HepG2 (cell line): ENCODE results near the gene MNT. TPM values are rescaled to one million over a fixed set of nuclear protein-coding genes. Genes with fewer than 3 reads are reported as not detected.
A peak's percentile ranks its signal among the peaks of the same experiment; 100 is the strongest.

Source experiments
- ATF7 ChIP-seq, 2 experiments: fragments of 450-650 bp in 1 of 2; sonication (generic) in 1 of 2; formaldehyde crosslinking in 1 of 2; IDR thresholded peaks; 2 replicates each; pipeline versions ENCODE4 v1.4.0 to v1.6.1; 2016 to 2020; ENCODE audit warnings: antibody characterized with exemption in 1 of 2, mild to moderate bottlenecking in 1 of 2, missing genetic modification reagents in 1 of 2
- CBX5 ChIP-seq: sonication (generic); formaldehyde crosslinking; IDR thresholded peaks from 2 replicates; pipeline ENCODE4 v1.4.0; 2020; ENCODE audit warnings: missing genetic modification reagents, borderline replicate concordance
- EEA1 ChIP-seq: sonication (generic); formaldehyde crosslinking; IDR thresholded peaks from 2 replicates; pipeline ENCODE4 v1.5.1; 2020; ENCODE audit warnings: mild to moderate bottlenecking, missing genetic modification reagents, borderline replicate concordance
- HNRNPL ChIP-seq: fragments of 200-400 bp; formaldehyde crosslinking; IDR thresholded peaks from 2 replicates; pipeline ENCODE4 v1.6.1; 2017; ENCODE audit warnings: mild to moderate bottlenecking, low read depth, low read length
- HOXA5 ChIP-seq: sonication (generic); formaldehyde crosslinking; IDR thresholded peaks from 2 replicates; pipeline ENCODE4 v1.4.0; 2020; ENCODE audit warnings: missing genetic modification reagents
- HOXA7 ChIP-seq: sonication (generic); formaldehyde crosslinking; IDR thresholded peaks from 2 replicates; pipeline ENCODE4 v1.8.1; 2022; ENCODE audit warnings: mild to moderate bottlenecking, missing genetic modification reagents, moderate library complexity
- IKZF4 ChIP-seq: sonication (generic); formaldehyde crosslinking; IDR thresholded peaks from 2 replicates; pipeline ENCODE4 v1.5.1; 2020; ENCODE audit warnings: borderline replicate concordance, mild to moderate bottlenecking, low read depth, missing genetic modification reagents; ENCODE audit errors: not compliant biosample characterization
- JARID2 ChIP-seq: sonication (generic); formaldehyde crosslinking; IDR thresholded peaks from 2 replicates; pipeline ENCODE4 v1.8.1; 2023; ENCODE audit warnings: missing genetic modification reagents, inconsistent platforms; ENCODE audit not compliant: insufficient replicate concordance
- MXD4 ChIP-seq: IDR thresholded peaks from 2 replicates; pipeline ENCODE4 v1.6.1; 2016; ENCODE audit warnings: mild to moderate bottlenecking, missing biosample characterization, missing genetic modification reagents
- PHF8 ChIP-seq: sonication (generic); formaldehyde crosslinking; IDR thresholded peaks from 2 replicates; pipeline ENCODE4 v1.5.0; 2020; ENCODE audit warnings: missing genetic modification reagents
- RFX1 ChIP-seq: fragments of 450-650 bp; IDR thresholded peaks from 2 replicates; pipeline ENCODE4 v1.6.1; 2017
- TSC22D2 ChIP-seq: sonication (generic); formaldehyde crosslinking; IDR thresholded peaks from 2 replicates; pipeline ENCODE4 v1.5.1; 2020; ENCODE audit warnings: missing genetic modification reagents, mild to moderate bottlenecking, borderline replicate concordance
- ZFY ChIP-seq: sonication (generic); formaldehyde crosslinking; IDR thresholded peaks from 2 replicates; pipeline ENCODE4 v1.4.0; 2020; ENCODE audit warnings: missing genetic modification reagents
- ZNF282 ChIP-seq: fragments of 450-650 bp; IDR thresholded peaks from 2 replicates; pipeline ENCODE4 v1.6.1; 2018; ENCODE audit not compliant: partially characterized antibody
- ZNF75D ChIP-seq: sonication (generic); formaldehyde crosslinking; IDR thresholded peaks from 2 replicates; pipeline ENCODE4 v1.8.1; 2023; ENCODE audit warnings: missing genetic modification reagents, mild to moderate bottlenecking, borderline replicate concordance
- polyA plus RNA-seq, 8 experiments: library from polyadenylated mRNA; depleted of rRNA in 3 of 8; stranded (reverse) in 7 of 8; unstranded in 1 of 8; fragments of >200 nt; fragmentation: Illumina TruSeq in 4 of 8; extraction: Trizol in 4 of 8; gene quantifications; 2 replicates each; pipeline versions ENCODE4 v1.2.1 to v1.2.3, GENCODE V29; 2011 to 2016; ENCODE audit warnings: low read depth in 4 of 8, missing spikeins in 1 of 8, mixed read lengths in 1 of 8; ENCODE audit not compliant: insufficient read depth in 1 of 8
- total RNA-seq, 5 experiments: library from RNA; depleted of rRNA; stranded (reverse); fragments of >200 nt; fragmentation: Illumina TruSeq; extraction: Trizol; gene quantifications; 2 replicates each; pipeline ENCODE4 v1.2.3, GENCODE V29; 2016; ENCODE audit warnings: low read depth in 1 of 5
- TF ChIP-seq, protein P1 (sequence below): sonication (generic); formaldehyde crosslinking; IDR thresholded peaks from 2 replicates; pipeline ENCODE4 v1.4.0; 2020; ENCODE audit warnings: mild to moderate bottlenecking, missing genetic modification reagents
- TF ChIP-seq, protein P2 (sequence below): fragments of 450-650 bp; IDR thresholded peaks from 2 replicates; pipeline ENCODE4 v1.6.1; 2016
- TF ChIP-seq, protein P3 (sequence below): sonication (generic); formaldehyde crosslinking; IDR thresholded peaks from 2 replicates; pipeline ENCODE4 v1.5.0; 2020; ENCODE audit warnings: mild to moderate bottlenecking, missing genetic modification reagents
- TF ChIP-seq, protein P4 (sequence below), 2 experiments: sonication (generic) in 1 of 2; formaldehyde crosslinking in 1 of 2; IDR thresholded peaks; 2 replicates each; pipeline versions ENCODE4 v1.4.0 to v1.6.1; 2018 to 2020; ENCODE audit warnings: missing genetic modification reagents in 2 of 2, borderline replicate concordance in 1 of 2, low read depth in 1 of 2, mild to moderate bottlenecking in 1 of 2, missing biosample characterization in 1 of 2

MNT gene
- total and polyA plus RNA-seq, 2 of the 13 experiments (the other 11 are each of a cell fraction or from before 2014, with no cell fraction given): 2.1 to 3.5 TPM

DNA sequence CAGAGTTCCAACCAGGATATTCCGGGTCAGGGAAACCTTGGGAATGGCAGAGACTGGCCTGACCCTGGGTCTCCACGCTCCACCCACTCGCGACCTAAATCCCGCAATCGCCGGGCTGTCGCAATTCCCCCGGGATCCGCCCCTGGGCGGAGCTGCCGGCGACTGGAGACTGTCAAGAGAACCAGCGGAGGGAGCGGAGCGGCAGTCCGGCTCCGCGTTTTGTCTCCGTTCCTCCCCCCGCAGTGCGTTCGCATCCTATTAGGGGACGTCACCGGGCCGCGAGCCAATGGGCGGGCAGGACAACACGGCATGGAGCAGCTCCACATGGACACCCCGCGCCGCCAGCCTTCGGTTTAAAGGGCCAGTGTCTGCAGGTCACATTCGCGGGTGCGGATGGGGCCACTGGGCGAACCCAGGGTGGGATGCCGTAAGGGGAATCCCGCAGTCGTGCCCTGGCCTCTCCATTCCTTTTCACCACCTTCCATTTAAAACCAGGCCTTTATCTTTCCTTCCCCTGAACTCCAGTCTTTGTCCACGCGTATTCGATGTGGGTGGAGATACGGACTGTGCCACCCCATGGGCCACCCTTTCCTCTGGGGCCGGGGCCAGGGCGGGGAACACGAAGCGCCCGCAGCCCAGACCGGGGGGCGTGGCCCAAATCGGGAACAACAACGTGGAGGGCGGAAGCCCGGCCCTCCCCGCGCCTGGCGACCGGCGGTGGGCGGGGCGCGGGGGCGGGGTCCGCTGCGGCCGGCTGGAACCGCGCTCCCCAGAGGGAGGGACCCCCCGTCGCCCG is 764 bp upstream of the MNT start (continued):
- TF ChIP-seq PHF8 (CRISPR knock-in tag) (no peak; the same call in 1 of the 2 replicates), IKZF4 (CRISPR knock-in tag) (no peak), ZFY (CRISPR knock-in tag) (no peak; the same call in 1 of the 2 replicates), MXD4 (CRISPR knock-in tag) (peak; percentile 26; the same call in 1 of the 2 replicates), CBX5 (CRISPR knock-in tag) (no peak), ZNF282 (no peak), TSC22D2 (CRISPR knock-in tag) (no peak), ZNF75D (no peak), JARID2 (no peak), HOXA7 (CRISPR knock-in tag) (no peak), RFX1 (no peak), ATF7 (IDR thresholded peaks at IDR 0.05) (no peak), ATF7 (CRISPR knock-in tag; IDR thresholded peaks at IDR 0.05) (peak; percentile 75; the same call in 1 of the 2 replicates), HNRNPL (0 out of 2 replicates have a peak, but pooled peaks have one; percentile 43), EEA1 (CRISPR knock-in tag) (no peak), HOXA5 (peak; percentile 36; the same call in 1 of the 2 replicates)
- TF ChIP-seq, protein P1, sequence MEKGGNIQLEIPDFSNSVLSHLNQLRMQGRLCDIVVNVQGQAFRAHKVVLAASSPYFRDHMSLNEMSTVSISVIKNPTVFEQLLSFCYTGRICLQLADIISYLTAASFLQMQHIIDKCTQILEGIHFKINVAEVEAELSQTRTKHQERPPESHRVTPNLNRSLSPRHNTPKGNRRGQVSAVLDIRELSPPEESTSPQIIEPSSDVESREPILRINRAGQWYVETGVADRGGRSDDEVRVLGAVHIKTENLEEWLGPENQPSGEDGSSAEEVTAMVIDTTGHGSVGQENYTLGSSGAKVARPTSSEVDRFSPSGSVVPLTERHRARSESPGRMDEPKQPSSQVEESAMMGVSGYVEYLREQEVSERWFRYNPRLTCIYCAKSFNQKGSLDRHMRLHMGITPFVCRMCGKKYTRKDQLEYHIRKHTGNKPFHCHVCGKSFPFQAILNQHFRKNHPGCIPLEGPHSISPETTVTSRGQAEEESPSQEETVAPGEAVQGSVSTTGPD (CRISPR knock-in tag): no peak
- TF ChIP-seq, protein P2, sequence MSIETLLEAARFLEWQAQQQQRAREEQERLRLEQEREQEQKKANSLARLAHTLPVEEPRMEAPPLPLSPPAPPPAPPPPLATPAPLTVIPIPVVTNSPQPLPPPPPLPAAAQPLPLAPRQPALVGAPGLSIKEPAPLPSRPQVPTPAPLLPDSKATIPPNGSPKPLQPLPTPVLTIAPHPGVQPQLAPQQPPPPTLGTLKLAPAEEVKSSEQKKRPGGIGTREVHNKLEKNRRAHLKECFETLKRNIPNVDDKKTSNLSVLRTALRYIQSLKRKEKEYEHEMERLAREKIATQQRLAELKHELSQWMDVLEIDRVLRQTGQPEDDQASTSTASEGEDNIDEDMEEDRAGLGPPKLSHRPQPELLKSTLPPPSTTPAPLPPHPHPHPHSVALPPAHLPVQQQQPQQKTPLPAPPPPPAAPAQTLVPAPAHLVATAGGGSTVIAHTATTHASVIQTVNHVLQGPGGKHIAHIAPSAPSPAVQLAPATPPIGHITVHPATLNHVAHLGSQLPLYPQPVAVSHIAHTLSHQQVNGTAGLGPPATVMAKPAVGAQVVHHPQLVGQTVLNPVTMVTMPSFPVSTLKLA: peak; percentile 95
- TF ChIP-seq, protein P3, sequence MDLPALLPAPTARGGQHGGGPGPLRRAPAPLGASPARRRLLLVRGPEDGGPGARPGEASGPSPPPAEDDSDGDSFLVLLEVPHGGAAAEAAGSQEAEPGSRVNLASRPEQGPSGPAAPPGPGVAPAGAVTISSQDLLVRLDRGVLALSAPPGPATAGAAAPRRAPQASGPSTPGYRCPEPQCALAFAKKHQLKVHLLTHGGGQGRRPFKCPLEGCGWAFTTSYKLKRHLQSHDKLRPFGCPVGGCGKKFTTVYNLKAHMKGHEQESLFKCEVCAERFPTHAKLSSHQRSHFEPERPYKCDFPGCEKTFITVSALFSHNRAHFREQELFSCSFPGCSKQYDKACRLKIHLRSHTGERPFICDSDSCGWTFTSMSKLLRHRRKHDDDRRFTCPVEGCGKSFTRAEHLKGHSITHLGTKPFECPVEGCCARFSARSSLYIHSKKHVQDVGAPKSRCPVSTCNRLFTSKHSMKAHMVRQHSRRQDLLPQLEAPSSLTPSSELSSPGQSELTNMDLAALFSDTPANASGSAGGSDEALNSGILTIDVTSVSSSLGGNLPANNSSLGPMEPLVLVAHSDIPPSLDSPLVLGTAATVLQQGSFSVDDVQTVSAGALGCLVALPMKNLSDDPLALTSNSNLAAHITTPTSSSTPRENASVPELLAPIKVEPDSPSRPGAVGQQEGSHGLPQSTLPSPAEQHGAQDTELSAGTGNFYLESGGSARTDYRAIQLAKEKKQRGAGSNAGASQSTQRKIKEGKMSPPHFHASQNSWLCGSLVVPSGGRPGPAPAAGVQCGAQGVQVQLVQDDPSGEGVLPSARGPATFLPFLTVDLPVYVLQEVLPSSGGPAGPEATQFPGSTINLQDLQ (CRISPR knock-in tag): no peak
- TF ChIP-seq, protein P4, sequence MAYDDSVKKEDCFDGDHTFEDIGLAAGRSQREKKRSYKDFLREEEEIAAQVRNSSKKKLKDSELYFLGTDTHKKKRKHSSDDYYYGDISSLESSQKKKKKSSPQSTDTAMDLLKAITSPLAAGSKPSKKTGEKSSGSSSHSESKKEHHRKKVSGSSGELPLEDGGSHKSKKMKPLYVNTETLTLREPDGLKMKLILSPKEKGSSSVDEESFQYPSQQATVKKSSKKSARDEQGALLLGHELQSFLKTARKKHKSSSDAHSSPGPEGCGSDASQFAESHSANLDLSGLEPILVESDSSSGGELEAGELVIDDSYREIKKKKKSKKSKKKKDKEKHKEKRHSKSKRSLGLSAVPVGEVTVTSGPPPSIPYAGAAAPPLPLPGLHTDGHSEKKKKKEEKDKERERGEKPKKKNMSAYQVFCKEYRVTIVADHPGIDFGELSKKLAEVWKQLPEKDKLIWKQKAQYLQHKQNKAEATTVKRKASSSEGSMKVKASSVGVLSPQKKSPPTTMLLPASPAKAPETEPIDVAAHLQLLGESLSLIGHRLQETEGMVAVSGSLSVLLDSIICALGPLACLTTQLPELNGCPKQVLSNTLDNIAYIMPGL (CRISPR knock-in tag; IDR thresholded peaks at IDR 0.05; ENCODE audit: borderline replicate concordance in 1 of 2, low read depth in 1 of 2): no peak; a peak in 1 of 4 replicates
